Measurements from ENCODE around the gene CCL22.
"Not testable (repeated sequence)": the region's sequence is repeated elsewhere in the genome, so short reads cannot be mapped to it uniquely, and the experiment has no call there.

The CCL22 gene

DNA sequence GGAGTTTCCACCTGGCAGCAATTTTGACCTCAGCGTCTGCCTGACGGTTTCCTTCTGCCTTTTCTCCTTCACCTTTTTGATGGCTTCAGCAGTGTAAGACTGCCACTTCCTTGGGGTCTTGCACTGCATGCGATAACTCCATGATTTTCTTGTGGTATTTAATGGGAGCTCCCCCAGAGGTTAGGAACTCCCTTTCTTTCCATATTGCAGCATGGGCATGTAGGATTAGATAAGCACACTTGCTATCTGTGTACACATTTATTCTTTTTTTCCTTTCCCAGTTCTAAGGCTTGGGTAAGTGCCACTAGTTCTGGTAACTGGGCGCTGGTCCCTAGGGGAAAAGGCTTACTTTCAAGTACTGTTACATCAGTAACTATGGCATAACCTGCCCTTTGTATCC is 38.9 kb downstream of the CCL22 start:
- DNase-seq: not testable (repeated sequence)

GRCh38 chr16:57401943-57402640 is 43.5 kb downstream of the CCL22 start:
- no peak for DNase-seq

- DNase-seq: no peak
Observed at GRCh38 chr16:57403965-57404817, 45.6 kb downstream of the CCL22 start, which contains the start of gene CCL17. Gene CCL17 (plus strand): TSS chr16:57404767. CDS start chr16:57413933, 9,166 bp downstream.

DNA sequence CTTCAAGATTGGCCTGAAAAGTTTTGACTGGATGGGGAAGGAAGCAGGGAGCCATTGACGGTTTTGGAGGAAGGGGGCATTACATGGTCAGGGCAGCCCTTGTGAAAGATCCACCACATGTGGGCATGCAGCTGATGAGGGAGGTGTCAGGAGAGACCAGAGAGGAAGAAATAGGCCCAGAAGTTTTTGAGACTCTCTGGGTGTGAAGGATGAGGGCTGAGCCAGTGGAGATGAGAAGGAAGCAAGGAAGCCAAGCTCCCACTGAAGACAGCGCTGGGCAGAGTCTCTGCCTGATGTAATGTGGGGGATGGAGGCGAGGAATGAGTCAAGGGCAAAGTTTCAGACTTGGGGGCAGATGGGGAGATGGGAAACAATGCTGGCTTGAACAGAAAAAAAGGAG is 46.5 kb downstream of the CCL22 start:
- DNase-seq: no peak

GRCh38 chr16:57406881-57407280 is 48.3 kb downstream of the CCL22 start:
- no peak for DNase-seq

GRCh38 chr16:57407521-57408353 is 49.2 kb downstream of the CCL22 start:
- DNase-seq: no peak

DNA sequence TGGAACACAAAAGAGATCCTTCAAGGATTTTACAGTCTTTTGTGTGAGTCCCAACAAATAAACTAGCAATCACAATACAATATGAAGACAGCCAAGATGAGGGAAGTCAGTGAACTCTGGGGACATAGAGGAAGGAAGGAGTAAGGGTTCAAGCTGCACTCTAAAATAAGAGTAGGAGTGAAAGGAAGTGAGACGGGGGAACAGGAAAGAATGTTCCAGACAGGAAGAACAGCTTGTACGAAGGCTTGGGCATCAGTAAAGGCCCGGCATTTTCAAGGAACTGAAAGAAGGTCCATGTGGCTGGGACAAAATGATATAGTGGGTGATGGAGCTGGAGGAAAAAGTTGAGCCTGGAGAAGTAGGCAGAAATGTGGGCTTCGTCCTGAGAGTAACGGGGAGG is 50.5 kb downstream of the CCL22 start:
- no peak for DNase-seq

- DNase-seq: no peak
Observed at GRCh38 chr16:57409870-57410587, 51.4 kb downstream of the CCL22 start.

DNA sequence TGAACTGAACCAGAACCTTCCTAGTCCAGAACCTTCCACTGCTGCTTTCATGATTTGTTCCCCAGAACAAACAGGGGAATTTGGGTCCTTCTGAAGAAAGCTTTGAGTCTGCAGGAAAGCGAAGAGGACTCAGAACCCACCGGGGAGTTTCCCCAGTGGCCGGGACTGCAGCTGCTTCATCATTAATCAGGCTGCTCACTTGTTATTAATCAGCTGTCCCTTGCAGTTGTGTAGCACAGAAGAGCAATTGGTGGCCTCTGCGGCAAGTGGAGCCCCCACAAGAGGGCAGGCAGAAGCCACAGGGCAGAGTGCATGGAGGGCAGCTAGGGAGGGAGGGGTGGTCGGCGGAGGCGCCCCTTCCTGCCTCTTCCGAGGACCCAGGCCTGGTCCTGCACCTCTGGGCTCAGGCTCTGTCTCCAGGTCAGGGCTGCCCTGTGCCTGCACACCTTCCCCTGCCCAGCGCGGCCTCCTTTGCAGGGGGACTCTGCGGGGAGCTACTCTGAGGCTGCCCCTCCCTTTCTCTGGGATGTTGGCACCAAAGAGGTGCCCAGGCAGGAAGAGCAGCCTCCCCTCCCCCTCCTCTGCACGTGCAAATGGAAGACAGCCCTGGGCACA is 52.9 kb downstream of the CCL22 start:
- no peak for DNase-seq

DNA sequence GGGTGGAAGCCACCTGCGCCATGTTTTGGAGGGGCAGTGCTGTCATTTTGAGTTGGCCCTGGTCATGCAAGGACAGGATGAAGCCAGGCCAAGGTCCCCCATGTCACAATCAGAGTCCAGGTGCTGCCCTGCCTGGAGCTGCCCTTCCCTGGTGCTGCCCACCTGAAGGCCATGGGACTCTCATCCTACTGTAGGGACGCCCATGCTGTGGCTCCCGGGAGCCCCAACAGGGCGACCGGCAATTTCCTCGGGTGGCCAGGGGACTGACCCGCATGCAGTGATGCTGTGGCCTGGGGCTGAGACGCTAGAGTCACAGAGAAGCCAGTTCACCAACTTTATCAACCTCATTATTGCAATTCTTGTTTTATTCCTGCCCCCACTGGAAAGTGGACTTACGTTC is 54.0 kb downstream of the CCL22 start:
- no peak for DNase-seq

GRCh38 chr16:57413301-57413730 is 54.7 kb downstream of the CCL22 start:
- no peak for DNase-seq

DNA sequence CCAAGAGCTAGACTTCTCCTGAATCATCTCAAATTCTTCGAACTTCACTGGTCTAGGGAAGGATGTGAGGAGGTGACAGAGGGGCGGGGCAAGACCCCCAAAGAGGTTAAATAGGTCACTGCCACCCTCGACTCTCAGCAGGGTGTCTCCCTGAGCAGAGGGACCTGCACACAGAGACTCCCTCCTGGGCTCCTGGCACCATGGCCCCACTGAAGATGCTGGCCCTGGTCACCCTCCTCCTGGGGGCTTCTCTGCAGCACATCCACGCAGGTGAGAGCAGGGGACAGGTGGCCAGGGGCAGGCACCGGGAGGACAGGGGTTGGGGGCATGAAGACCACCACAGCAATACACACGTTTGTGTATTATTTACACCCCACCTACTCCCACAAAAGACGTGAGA is 55.1 kb downstream of the CCL22 start:
- no peak for DNase-seq

Measured in activated CD4-positive, CD25-positive, alpha-beta regulatory T cell treated with anti-CD3 and anti-CD28 coated beads, Interleukin-2, amount 50 U/mL, for 72 hours (primary cell).